ENCODE data around the gene CADM2. TPM values are rescaled to one million over a fixed set of nuclear protein-coding genes. Genes with fewer than 3 reads are reported as not detected.

The CADM2 gene
- total and polyA plus RNA-seq, 12 donors = 0.10 to 12.6 (median 2.2) TPM

DNA sequence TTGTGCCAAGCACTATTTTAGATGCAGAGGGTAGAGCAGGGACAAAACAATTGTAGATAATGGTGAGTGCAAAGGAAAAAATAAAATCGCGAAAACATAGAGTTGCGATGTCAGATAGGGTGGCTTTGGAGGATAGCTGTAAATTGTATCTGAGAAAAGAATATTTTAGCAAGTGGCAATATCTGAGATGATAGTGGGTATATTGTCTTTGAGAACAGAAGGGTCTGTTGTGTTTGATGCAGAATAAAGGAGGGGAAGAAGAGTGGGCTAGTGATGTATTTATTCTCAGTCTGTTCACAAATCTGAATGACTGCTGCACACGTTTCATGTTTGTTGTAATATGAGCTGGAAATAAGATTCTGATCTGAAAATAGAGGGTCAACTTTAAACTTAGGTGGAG is 396.8 kb downstream of the CADM2 start:
- Histone ChIP-seq H3K27ac (no peak overlapping the region), H3K4me3 (no peak overlapping the region), H3K27me3 (no peaks in the 10 kb centered on the region), H3K4me1 (replicated peaks in 1 of 2) (no peaks in the 10 kb centered on the region), H3K36me3 (replicated peaks in 1 of 2) (no peaks in the 10 kb centered on the region), H3K9me3 (replicated peaks in 1 of 3) (no peaks in the 10 kb centered on the region)
- TF ChIP-seq, protein P1, sequence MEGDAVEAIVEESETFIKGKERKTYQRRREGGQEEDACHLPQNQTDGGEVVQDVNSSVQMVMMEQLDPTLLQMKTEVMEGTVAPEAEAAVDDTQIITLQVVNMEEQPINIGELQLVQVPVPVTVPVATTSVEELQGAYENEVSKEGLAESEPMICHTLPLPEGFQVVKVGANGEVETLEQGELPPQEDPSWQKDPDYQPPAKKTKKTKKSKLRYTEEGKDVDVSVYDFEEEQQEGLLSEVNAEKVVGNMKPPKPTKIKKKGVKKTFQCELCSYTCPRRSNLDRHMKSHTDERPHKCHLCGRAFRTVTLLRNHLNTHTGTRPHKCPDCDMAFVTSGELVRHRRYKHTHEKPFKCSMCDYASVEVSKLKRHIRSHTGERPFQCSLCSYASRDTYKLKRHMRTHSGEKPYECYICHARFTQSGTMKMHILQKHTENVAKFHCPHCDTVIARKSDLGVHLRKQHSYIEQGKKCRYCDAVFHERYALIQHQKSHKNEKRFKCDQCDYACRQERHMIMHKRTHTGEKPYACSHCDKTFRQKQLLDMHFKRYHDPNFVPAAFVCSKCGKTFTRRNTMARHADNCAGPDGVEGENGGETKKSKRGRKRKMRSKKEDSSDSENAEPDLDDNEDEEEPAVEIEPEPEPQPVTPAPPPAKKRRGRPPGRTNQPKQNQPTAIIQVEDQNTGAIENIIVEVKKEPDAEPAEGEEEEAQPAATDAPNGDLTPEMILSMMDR (IDR thresholded peaks at IDR 0.05) = no peak
- TF ChIP-seq POLR2A (IDR thresholded peaks at IDR 0.05) = no peak
- DNase-seq = no peak
- intact Hi-C loops (cut with DNase I) = no loop called here
- 79 to 80% (median 80%) methylated on average over 4 of the region's 4 CpGs for WGBS, 4 donors

DNA sequence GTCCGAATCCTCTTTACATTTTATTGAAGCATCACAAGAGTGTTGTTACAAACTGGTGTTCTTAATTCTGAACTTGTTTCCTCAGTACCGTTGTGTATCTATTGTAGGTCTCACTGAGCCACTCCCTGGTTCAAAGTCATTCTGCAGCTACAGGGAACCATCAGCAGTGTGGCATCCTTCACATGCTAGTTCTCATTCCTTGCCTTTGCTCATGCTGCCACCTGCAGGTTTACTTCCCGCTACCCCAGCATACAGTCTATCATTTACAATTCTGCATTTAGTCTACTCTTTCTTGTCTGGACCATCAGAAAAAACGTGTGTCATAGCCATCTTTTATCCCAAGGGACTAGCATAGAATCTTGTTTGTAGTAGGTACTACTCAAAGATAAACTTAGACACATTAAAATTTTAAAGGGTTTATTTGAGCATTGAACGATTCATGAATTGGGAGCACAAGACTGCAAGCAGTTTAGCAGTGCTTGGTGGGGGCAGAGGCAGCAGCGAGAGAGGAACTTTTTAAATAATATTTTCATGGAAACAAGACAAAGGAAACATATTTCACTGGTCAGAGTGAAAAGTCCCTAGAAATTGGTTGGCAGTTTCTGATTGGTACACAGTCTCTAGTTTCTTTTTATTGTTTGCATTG is 402.1 kb downstream of the CADM2 start:
- Histone ChIP-seq H3K4me3 (no peak overlapping the region), H3K27ac (no peak overlapping the region), H3K4me1 (replicated peaks in 1 of 2) (no peaks in the 10 kb centered on the region), H3K36me3 (replicated peaks in 1 of 2) (no peaks in the 10 kb centered on the region), H3K27me3 (no peaks in the 10 kb centered on the region), H3K9me3 (replicated peaks in 1 of 3) (no peaks in the 10 kb centered on the region)
- peak; percentile 25 to 78 (median 41) for DNase-seq
- TF ChIP-seq, protein P1 (IDR thresholded peaks at IDR 0.05) = peak; percentile 34 to 48 (median 43)
- TF ChIP-seq POLR2A (IDR thresholded peaks at IDR 0.05) = no peak
- 38 to 42% (median 38%) methylated on average over 6 of the region's 6 CpGs for WGBS, 4 donors
- intact Hi-C loops (cut with DNase I) = no loop called here

DNA sequence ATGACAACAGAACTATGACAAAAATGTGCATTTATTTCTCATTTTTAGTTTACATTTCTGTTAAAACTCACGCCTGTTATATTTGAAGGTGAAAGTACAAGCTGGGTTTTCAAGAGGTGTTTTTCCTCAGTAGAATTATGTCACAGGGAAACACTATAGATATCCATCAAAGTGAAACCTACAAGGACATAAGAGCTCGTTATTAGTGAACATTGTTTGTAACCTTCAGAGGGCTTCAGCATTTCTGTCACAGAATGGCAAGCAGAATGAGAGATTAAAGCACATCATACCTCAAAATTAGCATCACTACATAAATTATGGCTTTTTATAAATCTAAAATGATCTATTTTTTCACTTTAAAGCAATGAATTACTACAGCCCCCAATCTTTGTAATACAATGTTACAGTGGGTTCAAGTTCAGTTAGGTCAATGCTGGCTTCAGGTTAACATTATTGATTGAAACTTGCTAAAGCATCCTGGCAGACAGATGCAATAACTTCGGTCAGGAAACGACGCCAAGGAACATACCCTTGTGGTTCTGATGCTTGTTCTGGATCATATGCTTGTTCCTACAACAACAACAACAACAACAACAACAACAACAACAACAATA is 405.6 kb downstream of the CADM2 start:
- DNase-seq = no peak
- TF ChIP-seq, protein P1 (IDR thresholded peaks at IDR 0.05) = no peak
- TF ChIP-seq POLR2A (IDR thresholded peaks at IDR 0.05) = no peak
- WGBS, 4 donors = 42 to 60% (median 53%) methylated on average over 5 of the region's 5 CpGs
- H3K27ac ChIP-seq = no peak overlapping the region
- no peak overlapping the region for H3K4me3 ChIP-seq
- H3K4me1 ChIP-seq (replicated peaks in 1 of 2) = no peaks in the 10 kb centered on the region
- intact Hi-C loops (cut with DNase I) = no loop called here
- H3K36me3 ChIP-seq (replicated peaks in 1 of 2) = no peaks in the 10 kb centered on the region
- H3K9me3 ChIP-seq (replicated peaks in 1 of 3) = no peaks in the 10 kb centered on the region
- H3K27me3 ChIP-seq = no peaks in the 10 kb centered on the region

DNA sequence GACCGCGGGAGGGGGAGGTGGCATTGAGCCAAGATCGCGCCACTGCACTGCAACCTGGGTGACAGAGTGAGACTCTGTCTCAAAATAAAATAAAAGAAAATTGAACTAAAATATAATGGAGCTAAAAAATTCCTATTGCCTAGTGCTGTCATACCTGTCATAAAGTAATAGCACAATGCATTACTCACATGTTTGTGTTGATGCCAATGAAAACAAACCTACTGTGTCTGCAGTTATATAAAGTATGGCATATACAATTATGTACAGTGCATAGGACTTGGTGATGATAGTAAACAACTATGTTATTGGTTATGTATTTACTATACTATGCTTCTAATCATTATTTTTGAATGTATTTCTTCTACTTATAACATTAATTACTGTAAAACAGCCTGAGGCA is 411.6 kb downstream of the CADM2 start:
- Histone ChIP-seq H3K4me3 (no peak overlapping the region), H3K4me1 (replicated peaks in 1 of 2) (no peaks in the 10 kb centered on the region), H3K27ac (no peak overlapping the region), H3K27me3 (no peaks in the 10 kb centered on the region), H3K36me3 (replicated peaks in 1 of 2) (no peaks in the 10 kb centered on the region), H3K9me3 (replicated peaks in 1 of 3) (no peaks in the 10 kb centered on the region)
- TF ChIP-seq POLR2A (IDR thresholded peaks at IDR 0.05) = no peak
- TF ChIP-seq, protein P1 (IDR thresholded peaks at IDR 0.05) = no peak
- no peak for DNase-seq
- intact Hi-C loops (cut with DNase I) = no loop called here
- WGBS, 4 donors = 85 to 94% (median 92%) methylated on average over 4 of the region's 4 CpGs

Data from adrenal gland (tissue), 12 donors.